HepG2 (cell line): ENCODE measurements around the gene YIPF4.
A peak's percentile ranks its signal among the peaks of the same experiment; 100 is the strongest.
"Not testable (repeated sequence)": the region's sequence is repeated elsewhere in the genome, so short reads cannot be mapped to it uniquely, and the experiment has no call there.

Experiments
- GABPB1 ChIP-seq: IDR thresholded peaks from 2 replicates; pipeline ENCODE4 v1.6.1; 2016; ENCODE audit warnings: mild to moderate bottlenecking, missing genetic modification reagents, moderate library complexity, missing compliant biosample characterization
- MATR3 ChIP-seq: sonication (generic); formaldehyde crosslinking; IDR thresholded peaks from 2 replicates; pipeline ENCODE4 v1.4.0; 2020; ENCODE audit warnings: missing genetic modification reagents
- MYNN ChIP-seq: sonication (generic); formaldehyde crosslinking; IDR thresholded peaks from 2 replicates; pipeline ENCODE4 v1.4.0; 2020; ENCODE audit warnings: mild to moderate bottlenecking, low read depth, missing genetic modification reagents
- ZC3H4 ChIP-seq: sonication (generic); formaldehyde crosslinking; IDR thresholded peaks from 2 replicates; pipeline ENCODE4 v1.4.0; 2020; ENCODE audit warnings: missing genetic modification reagents, borderline replicate concordance
- ZNF263 ChIP-seq: sonication (generic); formaldehyde crosslinking; IDR thresholded peaks from 2 replicates; pipeline ENCODE4 v1.4.0; 2020; ENCODE audit warnings: missing genetic modification reagents
- TF ChIP-seq, protein P1 (sequence below): sonication (generic); formaldehyde crosslinking; IDR thresholded peaks from 2 replicates; pipeline ENCODE4 v1.9.0; 2022; ENCODE audit warnings: low read depth, missing genetic modification reagents

GRCh38 chr2:32329180-32329980 lies 51.7 kb downstream of the YIPF4 start:
- TF ChIP-seq MATR3; ZC3H4 (CRISPR knock-in tag); MYNN (CRISPR knock-in tag): not testable (repeated sequence)
- TF ChIP-seq, protein P1, sequence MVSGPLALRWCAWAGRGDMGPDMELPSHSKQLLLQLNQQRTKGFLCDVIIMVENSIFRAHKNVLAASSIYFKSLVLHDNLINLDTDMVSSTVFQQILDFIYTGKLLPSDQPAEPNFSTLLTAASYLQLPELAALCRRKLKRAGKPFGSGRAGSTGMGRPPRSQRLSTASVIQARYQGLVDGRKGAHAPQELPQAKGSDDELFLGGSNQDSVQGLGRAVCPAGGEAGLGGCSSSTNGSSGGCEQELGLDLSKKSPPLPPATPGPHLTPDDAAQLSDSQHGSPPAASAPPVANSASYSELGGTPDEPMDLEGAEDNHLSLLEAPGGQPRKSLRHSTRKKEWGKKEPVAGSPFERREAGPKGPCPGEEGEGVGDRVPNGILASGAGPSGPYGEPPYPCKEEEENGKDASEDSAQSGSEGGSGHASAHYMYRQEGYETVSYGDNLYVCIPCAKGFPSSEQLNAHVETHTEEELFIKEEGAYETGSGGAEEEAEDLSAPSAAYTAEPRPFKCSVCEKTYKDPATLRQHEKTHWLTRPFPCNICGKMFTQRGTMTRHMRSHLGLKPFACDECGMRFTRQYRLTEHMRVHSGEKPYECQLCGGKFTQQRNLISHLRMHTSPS (CRISPR knock-in tag): not testable (repeated sequence)
- 0 out of 2 replicates have a peak, but pooled peaks have one; percentile 14 for TF ChIP-seq ZNF263 (CRISPR knock-in tag)
- TF ChIP-seq GABPB1 (CRISPR knock-in tag): peak; percentile 32; the same call in 1 of the 2 replicates
